GM12864 (cell line): ENCODE results near the gene GAD2.

Experiments used
- DNase-seq: peaks from one replicate; pipeline ENCODE4 v3.0.0-alpha.2; 2011; ENCODE audit warnings: low read depth
- H3K4me3 ChIP-seq: 2 replicates; pipeline ENCODE4 v1.5.1; 2011; ENCODE audit warnings: mild to moderate bottlenecking, low read depth, low read length, control low read depth
- CTCF ChIP-seq: IDR thresholded peaks from 2 replicates; pipeline ENCODE4 v1.5.1; 2011; ENCODE audit warnings: low read depth, mild to moderate bottlenecking, moderate library complexity, low read length, control low read depth, inconsistent platforms; ENCODE audit errors: missing control alignments

GAD2 gene

GRCh38 chr10:26242706-26243350 lies 26.3 kb downstream of the GAD2 start:
- no peak for DNase-seq
- TF ChIP-seq CTCF: no peak
- H3K4me3 ChIP-seq: no peak overlapping the region

GRCh38 chr10:26243351-26243720 lies 26.8 kb downstream of the GAD2 start:
- TF ChIP-seq CTCF: no peak
- H3K4me3 ChIP-seq: no peak overlapping the region
- no peak for DNase-seq

GRCh38 chr10:26249681-26250080 lies 33.1 kb downstream of the GAD2 start:
- TF ChIP-seq CTCF: no peak
- DNase-seq: no peak
- H3K4me3 ChIP-seq: no peak overlapping the region

GRCh38 chr10:26251925-26252324 lies 35.4 kb downstream of the GAD2 start:
- H3K4me3 ChIP-seq: no peak overlapping the region
- no peak for TF ChIP-seq CTCF
- no peak for DNase-seq

GRCh38 chr10:26254616-26255015 lies 38.0 kb downstream of the GAD2 start:
- no peak overlapping the region for H3K4me3 ChIP-seq
- no peak for DNase-seq
- TF ChIP-seq CTCF: no peak

DNA sequence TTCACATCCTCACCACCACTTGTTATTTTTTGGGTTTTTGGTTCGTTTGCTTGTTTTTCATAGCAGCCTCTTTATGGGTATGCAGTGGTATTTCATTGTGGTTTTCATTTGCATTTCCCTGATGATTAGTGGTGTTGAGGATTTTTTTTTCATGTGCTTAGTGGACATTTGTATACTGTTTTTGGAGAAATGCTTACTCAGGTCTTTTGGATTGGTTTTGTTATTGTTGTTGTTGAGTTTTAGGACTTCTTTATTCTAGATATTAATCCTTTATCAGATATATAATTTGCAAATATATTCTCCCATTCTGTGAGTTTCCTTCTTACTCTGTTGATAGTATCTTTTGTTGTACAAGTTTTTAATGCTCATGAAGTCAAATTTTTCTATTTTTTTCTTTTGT lies 42.8 kb downstream of the GAD2 start:
- no peak for DNase-seq
- TF ChIP-seq CTCF: no peak
- H3K4me3 ChIP-seq: no peak overlapping the region

GRCh38 chr10:26269754-26270153 lies 53.2 kb downstream of the GAD2 start:
- peak; percentile 18 for TF ChIP-seq CTCF
- H3K4me3 ChIP-seq: no peak overlapping the region
- no peak for DNase-seq
